K562 (cell line): Measurements from ENCODE around the gene FGF1. TPM values are rescaled to one million over a fixed set of nuclear protein-coding genes. Genes with fewer than 3 reads are reported as not detected.
A peak's percentile ranks its signal among the peaks of the same experiment; 100 is the strongest.

Experiments
- ATAC-seq: fragments of 200-7000 bp; cut with Tn5 transposase; 3 replicates; pipeline ENCODE4 v1.9.1; 2020; ENCODE audit warnings: moderate library complexity
- BruUV-seq: library from RNA; stranded (reverse); fragments of 400-500 nt; replicated peaks from 2 replicates; lab custom pipeline; 2021; lab: Mats Ljungman, UMichigan
- CTCF ChIA-PET: fragments of 300-600 bp; formaldehyde crosslinking; extraction: SDS; loops from one replicate; lab custom pipeline; 2021; ENCODE audit warnings: low intra/inter-chr PET ratio; lab: Yijun Ruan, JAX
- POLR2A ChIA-PET: fragments of 300-600, 350-650 bp; sonication (Branson Sonifier 250); formaldehyde crosslinking; extraction: SDS; loops from one replicate; lab custom pipeline; 2021; ENCODE audit warnings: antibody characterized with exemption, inconsistent platforms; lab: Yijun Ruan, JAX
- DNase-seq, 4 experiments: peaks; one replicate each; pipeline versions ENCODE4 v3.0.0 to v3.0.0-alpha.2; 2011 to 2018; ENCODE audit warnings: low spot score in 3 of 4, mixed read lengths in 3 of 4; ENCODE audit errors: extremely low read depth in 1 of 4
- FAIRE-seq: peaks from 2 replicates; lab custom pipeline; 2011; peaks lifted over from hg19 to GRCh38; lab: Jason Lieb, UNC
- H2AFZ ChIP-seq: 2 replicates; pipeline ENCODE4 v1.6.0; 2011; ENCODE audit warnings: low read depth, low read length, control low read depth, inconsistent platforms
- H3K27ac ChIP-seq: fragments of 200-600 bp; 3 replicates; pipeline ENCODE4 v1.8.0; 2011; ENCODE audit warnings: low read depth, mild to moderate bottlenecking, control low read depth, inconsistent platforms, low read length, moderate library complexity, mixed read lengths; ENCODE audit errors: extremely low read depth
- H3K27me3 ChIP-seq, 2 experiments: fragments of 300-600 bp in 1 of 2; 2 replicates in 1 of 2; 3 replicates in 1 of 2; pipeline versions ENCODE4 v1.6.0 to v1.8.0; 2011; ENCODE audit warnings: inconsistent platforms in 2 of 2, low read length in 2 of 2, mild to moderate bottlenecking in 1 of 2, mixed read lengths in 1 of 2, moderate library complexity in 1 of 2; ENCODE audit not compliant: control insufficient read depth in 2 of 2, insufficient read depth in 2 of 2
- H3K36me3 ChIP-seq: fragments of 300-600 bp; 3 replicates; pipeline ENCODE4 v1.8.0; 2011; ENCODE audit warnings: mild to moderate bottlenecking, low read length, inconsistent platforms; ENCODE audit not compliant: control insufficient read depth, insufficient read depth
- H3K4me1 ChIP-seq, 2 experiments: fragments of 200-600 bp in 1 of 2; replicated peaks in 1 of 2; 2 replicates in 1 of 2; 3 replicates in 1 of 2; pipeline versions ENCODE4 v1.5.1 to v1.8.0; 2011; ENCODE audit warnings: inconsistent platforms in 2 of 2, low read length in 2 of 2, mild to moderate bottlenecking in 1 of 2, mixed read lengths in 1 of 2, moderate library complexity in 1 of 2; ENCODE audit not compliant: control insufficient read depth in 2 of 2, insufficient read depth in 2 of 2
- H3K4me2 ChIP-seq: 2 replicates; pipeline ENCODE4 v1.6.1; 2011; ENCODE audit warnings: low read length, control low read depth, inconsistent platforms, mixed read lengths; ENCODE audit not compliant: insufficient read depth
- H3K4me3 ChIP-seq: fragments of 200-600 bp; sonication (generic), shearing (Covaris generic); 2 replicates; pipeline ENCODE4 v1.5.1; 2016; ENCODE audit warnings: control low read depth, inconsistent platforms
- H3K79me2 ChIP-seq: fragments of 200-600 bp; 3 replicates; pipeline ENCODE4 v1.8.0; 2011; ENCODE audit warnings: low read length, inconsistent platforms; ENCODE audit not compliant: control insufficient read depth, insufficient read depth
- H3K9ac ChIP-seq, 2 experiments: 2 replicates each; pipeline versions ENCODE4 v1.6.0 to v1.6.1; 2011; ENCODE audit warnings: low read depth in 2 of 2, low read length in 2 of 2, control low read depth in 1 of 2, inconsistent platforms in 1 of 2, mild to moderate bottlenecking in 1 of 2, mixed read lengths in 1 of 2; ENCODE audit not compliant: insufficient read depth in 1 of 2
- H3K9me1 ChIP-seq: one replicate; pipeline ENCODE4 v1.6.0; 2011; ENCODE audit warnings: inconsistent platforms, mild to moderate bottlenecking, low read length, moderate library complexity; ENCODE audit not compliant: control insufficient read depth, insufficient read depth
- H3K9me3 ChIP-seq: replicated peaks from 2 replicates; pipeline ENCODE4 v1.5.1; 2011; ENCODE audit warnings: low read depth, low read length, inconsistent platforms; ENCODE audit not compliant: control insufficient read depth, insufficient read depth
- H4K20me1 ChIP-seq: replicated peaks from 2 replicates; pipeline ENCODE4 v1.6.1; 2011; ENCODE audit warnings: low read length, inconsistent platforms, mixed read lengths; ENCODE audit not compliant: control insufficient read depth, insufficient read depth
- C11orf30 ChIP-seq: fragments of 450-650 bp; IDR thresholded peaks from 2 replicates; pipeline ENCODE4 v1.6.1; 2016; ENCODE audit warnings: low read depth, mild to moderate bottlenecking
- CEBPG ChIP-seq, 3 experiments: fragments of 200-800 bp in 1 of 3; sonication (Bioruptor generic) in 1 of 3; sonication (generic) in 1 of 3; formaldehyde crosslinking in 1 of 3; IDR thresholded peaks in 2 of 3; conservative IDR thresholded peaks in 1 of 3; 2 replicates each; pipeline versions ENCODE4 v1.6.1 to v1.8.0; 2016 to 2022; ENCODE audit warnings: missing compliant biosample characterization in 2 of 3, missing genetic modification characterization in 2 of 3, mild to moderate bottlenecking in 1 of 3, missing genetic modification reagents in 1 of 3
- CTBP1 ChIP-seq: fragments of 450-650 bp; IDR thresholded peaks from 2 replicates; pipeline ENCODE4 v1.6.1; 2016; ENCODE audit warnings: borderline replicate concordance
- IRF1 ChIP-seq: sonication (generic); formaldehyde crosslinking; IDR thresholded peaks from 2 replicates; pipeline ENCODE4 v1.8.0; 2022; ENCODE audit warnings: missing genetic modification reagents, mild to moderate bottlenecking, borderline replicate concordance
- MAFF ChIP-seq: IDR thresholded peaks from 2 replicates; pipeline ENCODE4 v1.6.1; 2012; ENCODE audit warnings: low read length, improper control_type of control experiment
- MAFG ChIP-seq: fragments of 450-650 bp; conservative IDR thresholded peaks from 2 replicates; pipeline ENCODE4 v1.6.1; 2016; ENCODE audit warnings: missing genetic modification characterization, missing compliant biosample characterization
- MAFK ChIP-seq: IDR thresholded peaks from 2 replicates; pipeline ENCODE4 v1.6.1; 2011; ENCODE audit warnings: low read length, improper control_type of control experiment
- ZBTB40 ChIP-seq, 2 experiments: fragments of 450-650 bp in 1 of 2; sonication (generic) in 1 of 2; formaldehyde crosslinking in 1 of 2; IDR thresholded peaks; 2 replicates each; pipeline versions ENCODE4 v1.7.1 to v1.9.0; 2016 to 2022; ENCODE audit warnings: inconsistent platforms in 1 of 2, mild to moderate bottlenecking in 1 of 2, missing genetic modification reagents in 1 of 2
- ZNF316 ChIP-seq: fragments of 450-650 bp; IDR thresholded peaks from 2 replicates; pipeline ENCODE4 v1.6.1; 2016
- WGBS: fragments of 100-300 bp; shearing (Covaris generic); methylation state at CpG from one replicate; pipeline ENCODE4 v1.1.6; 2016; ENCODE audit warnings: low coverage, mixed read lengths; ENCODE audit not compliant: insufficient coverage; ENCODE audit errors: missing lambda C conversion rate; 5-methylcytosine and 5-hydroxymethylcytosine counted together
- in situ Hi-C: fragments of 300-500 bp; cut with MboI; formaldehyde crosslinking; loops from 4 replicates; pipeline ENCODE4 v1.15.0; 2018; ENCODE audit warnings: inconsistent platforms, mixed read lengths
- intact Hi-C: fragments of 100-400 bp; cut with micrococcal nuclease; formaldehyde crosslinking; loops from 2 replicates; pipeline ENCODE4 v1.14.2; 2022
- polyA plus RNA-seq, 8 experiments: library from polyadenylated mRNA; depleted of rRNA in 4 of 8; stranded (reverse) in 5 of 8; unstranded in 3 of 8; fragments of >200 nt; fragmentation: Nextera tagmentation in 2 of 8; fragmentation: Illumina TruSeq in 1 of 8; extraction: Ambion mirVana in 2 of 8; extraction: Trizol in 1 of 8; gene quantifications; 2 replicates each; pipeline versions ENCODE4 v1.2.1 to v1.2.3, GENCODE V29; 2011 to 2014; ENCODE audit warnings: inconsistent platforms in 1 of 8, missing spikeins in 1 of 8
- total RNA-seq, 7 experiments: library from RNA; depleted of rRNA in 6 of 7; stranded (reverse); fragments of >200 nt in 6 of 7; fragmentation: Illumina TruSeq in 2 of 7; extraction: Trizol in 2 of 7; gene quantifications; 2 replicates each; pipeline versions ENCODE4 v1.2.1 to v1.2.3, GENCODE V29; 2011 to 2021; ENCODE audit warnings: low replicate concordance in 1 of 7

FGF1 gene
- total and polyA plus RNA-seq, 9 of the 15 experiments (the other 6 are each of a cell fraction or from before 2014, with no cell fraction given): not detected

GRCh38 chr5:142634216-142635011 is 51.5 kb downstream of the FGF1 start:
- POLR2A ChIA-PET: interaction anchor here (0.6 to 0.9 kb wide), 2 partner anchors 12 to 25 kb away, joined by 3 read pairs; no protein-coding TSS in a partner anchor
- no peak overlapping the region for H3K27ac ChIP-seq
- no TSS peak for BruUV-seq
- CTCF ChIA-PET: no interaction called here
- H4K20me1 ChIP-seq: no peaks in the 10 kb centered on the region
- H3K9me1 ChIP-seq: no peaks in the 10 kb centered on the region
- 0% methylated on average over 8 of the region's 8 CpGs for WGBS
- H3K36me3 ChIP-seq: no peaks in the 10 kb centered on the region
- no peaks in the 10 kb centered on the region for H3K79me2 ChIP-seq
- intact Hi-C loops (no loop called here), in situ Hi-C loops (no loop called here)
- H3K27me3 ChIP-seq: peaks cover 8 to 20% of the 10 kb centered on the region in 2 experiments; a peak in 4 of 5 replicates
- no peak overlapping the region for H3K4me2 ChIP-seq
- DNase-seq (no peak), ATAC-seq (no peak), FAIRE-seq (no peak)
- no peak overlapping the region for H3K4me3 ChIP-seq
- no peak overlapping the region for H2AFZ ChIP-seq
- TF ChIP-seq C11orf30 (peak; percentile 71), IRF1 (CRISPR knock-in tag) (no peak), ZBTB40 (IDR thresholded peaks at IDR 0.05) (no peak), ZBTB40 (CRISPR knock-in tag; IDR thresholded peaks at IDR 0.05) (no peak), CEBPG (CRISPR knock-in tag; IDR thresholded peaks at IDR 0.05) (no peak), CEBPG (tag; conservative IDR thresholded peaks at IDR 0.05 in 1 of 2, IDR thresholded peaks at IDR 0.05 in 1 of 2) (no peak), MAFG (tag) (peak; percentile 85), ZNF316 (peak; percentile 89), MAFK (peak; percentile 72), CTBP1 (no peak), MAFF (peak; percentile 73)
- no peaks in the 10 kb centered on the region for H3K9me3 ChIP-seq
- no peaks in the 10 kb centered on the region for H3K4me1 ChIP-seq
- no peak overlapping the region for H3K9ac ChIP-seq
